ES-I3 (cell line): ENCODE measurements around the gene KRTAP9-9.
"Not testable (repeated sequence)": the region's sequence is repeated elsewhere in the genome, so short reads cannot be mapped to it uniquely, and the experiment has no call there.

ENCODE experiments used
- H3K36me3 ChIP-seq: 2 replicates; pipeline ENCODE4 v1.6.1; 2013; ENCODE audit warnings: mild to moderate bottlenecking, low read length, control low read depth, moderate library complexity; ENCODE audit not compliant: insufficient read depth
- H3K4me1 ChIP-seq: 2 replicates; pipeline ENCODE4 v1.6.1; 2013; ENCODE audit warnings: mild to moderate bottlenecking, control low read depth, low read length; ENCODE audit not compliant: insufficient read depth
- H3K9ac ChIP-seq: 2 replicates; pipeline ENCODE4 v1.6.1; 2013; ENCODE audit warnings: low read depth, mild to moderate bottlenecking, low read length, moderate library complexity
- H3K9me3 ChIP-seq: 2 replicates; pipeline ENCODE4 v1.6.1; 2013; ENCODE audit warnings: mild to moderate bottlenecking, low read length, moderate library complexity; ENCODE audit not compliant: control insufficient read depth, insufficient read depth

The KRTAP9-9 gene

DNA sequence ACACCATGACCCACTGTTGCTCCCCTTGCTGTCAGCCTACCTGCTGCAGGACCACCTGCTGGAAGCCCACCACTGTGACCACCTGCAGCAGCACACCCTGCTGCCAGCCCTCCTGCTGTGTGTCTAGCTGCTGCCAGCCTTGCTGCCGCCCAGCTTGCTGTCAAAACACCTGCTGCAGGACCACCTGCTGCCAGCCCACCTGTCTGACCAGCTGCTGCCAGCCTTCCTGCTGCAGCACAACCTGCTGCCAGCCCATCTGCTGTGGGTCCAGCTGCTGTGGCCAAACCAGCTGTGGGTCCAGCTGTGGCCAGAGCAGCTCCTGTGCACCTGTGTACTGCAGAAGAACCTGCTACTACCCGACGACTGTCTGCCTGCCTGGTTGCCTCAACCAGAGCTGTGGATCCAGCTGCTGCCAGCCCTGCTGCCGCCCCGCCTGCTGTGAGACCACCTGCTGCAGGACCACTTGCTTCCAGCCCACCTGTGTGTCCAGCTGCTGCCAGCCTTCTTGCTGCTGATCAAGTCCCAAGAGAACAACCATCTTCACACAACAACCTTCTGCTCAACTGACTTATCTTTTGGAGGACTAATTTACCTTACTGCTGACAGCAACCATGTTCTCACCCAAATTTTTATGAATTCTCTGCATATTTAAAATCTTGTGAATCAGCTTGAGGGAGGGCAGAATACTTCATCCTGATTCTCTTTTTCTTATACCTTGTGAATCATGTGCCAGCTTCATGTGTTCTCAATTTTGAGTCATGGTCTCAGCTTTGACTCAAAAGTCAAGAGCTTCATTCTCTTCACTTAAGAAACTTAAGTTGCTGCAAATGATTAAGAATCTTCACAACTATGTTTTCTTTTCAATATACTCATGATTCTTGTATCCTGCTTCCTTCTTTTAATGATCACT is at the start of gene KRTAP9-9:
Gene KRTAP9-9 (plus strand): TSS at position 4 of the 910 bp plus-strand sequence.
- H3K36me3 ChIP-seq, H3K9me3 ChIP-seq, H3K4me1 ChIP-seq, H3K9ac ChIP-seq: not testable (repeated sequence)

DNA sequence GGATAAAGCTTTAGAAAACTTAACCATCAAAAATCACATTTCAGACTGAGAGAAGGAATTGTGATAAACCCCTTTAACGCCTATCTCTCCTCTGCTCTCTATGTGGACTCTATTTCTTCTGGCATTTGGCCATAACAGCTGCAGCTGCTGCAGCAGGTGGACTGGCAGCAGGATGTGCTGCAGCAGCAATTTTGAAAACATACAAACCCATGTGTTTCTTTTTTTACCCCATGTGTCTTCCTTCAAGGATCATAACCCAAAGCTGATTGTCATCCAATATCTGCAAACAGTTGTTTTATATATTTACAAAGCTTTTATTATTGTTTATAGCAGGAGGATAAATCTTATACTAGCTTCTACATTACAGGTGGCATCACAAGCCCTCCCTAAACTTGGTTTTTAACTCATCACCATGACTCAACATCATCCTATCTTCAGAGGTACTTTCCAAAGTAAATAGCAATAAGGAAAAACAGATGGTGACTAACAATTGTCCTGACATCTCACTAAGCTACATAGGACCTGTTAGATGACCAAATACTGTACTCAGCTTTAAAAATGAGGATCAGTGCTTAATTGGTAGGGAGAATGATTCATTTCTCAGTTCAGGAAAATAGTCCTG is 43.2 kb upstream of the KRTAP9-9 start:
- H3K9me3 ChIP-seq, result no peaks in the 10 kb centered on the region
- no peaks in the 10 kb centered on the region for H3K4me1 ChIP-seq
- H3K9ac ChIP-seq, result no peak overlapping the region
- H3K36me3 ChIP-seq, result no peaks in the 10 kb centered on the region

DNA sequence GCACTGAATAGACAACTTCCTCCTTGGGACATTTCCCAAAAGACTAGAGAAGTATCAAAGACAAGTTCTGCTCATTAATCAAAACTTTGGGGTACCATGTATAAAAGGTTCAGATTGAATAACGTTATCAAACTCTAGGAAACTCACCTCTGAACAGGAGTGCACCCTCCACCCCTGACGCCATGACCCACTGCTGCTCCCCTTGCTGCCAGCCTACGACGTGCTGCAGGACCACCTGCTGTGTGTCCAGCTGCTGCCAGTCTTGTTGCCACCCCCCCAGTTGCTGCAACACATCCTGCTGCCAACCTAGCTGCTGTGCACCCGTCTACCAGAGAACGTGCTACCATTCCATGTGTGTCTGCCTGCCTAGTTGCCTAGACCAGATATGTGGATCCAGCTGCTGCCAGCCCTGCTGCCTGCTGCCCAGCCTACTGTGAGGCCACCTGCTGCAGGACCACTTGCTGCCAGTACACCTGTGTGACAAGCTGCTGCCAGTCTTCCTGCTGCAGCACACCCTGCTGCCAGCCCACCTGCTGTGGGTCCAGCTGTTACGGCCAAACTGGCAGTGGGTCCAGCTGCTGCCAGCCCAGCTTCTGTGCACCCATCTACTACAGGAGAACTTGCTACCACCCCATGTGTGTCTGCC is 42.5 kb upstream of the KRTAP9-9 start:
- H3K9me3 ChIP-seq, result no peaks in the 10 kb centered on the region
- no peaks in the 10 kb centered on the region for H3K4me1 ChIP-seq
- no peak overlapping the region for H3K9ac ChIP-seq
- no peaks in the 10 kb centered on the region for H3K36me3 ChIP-seq

DNA sequence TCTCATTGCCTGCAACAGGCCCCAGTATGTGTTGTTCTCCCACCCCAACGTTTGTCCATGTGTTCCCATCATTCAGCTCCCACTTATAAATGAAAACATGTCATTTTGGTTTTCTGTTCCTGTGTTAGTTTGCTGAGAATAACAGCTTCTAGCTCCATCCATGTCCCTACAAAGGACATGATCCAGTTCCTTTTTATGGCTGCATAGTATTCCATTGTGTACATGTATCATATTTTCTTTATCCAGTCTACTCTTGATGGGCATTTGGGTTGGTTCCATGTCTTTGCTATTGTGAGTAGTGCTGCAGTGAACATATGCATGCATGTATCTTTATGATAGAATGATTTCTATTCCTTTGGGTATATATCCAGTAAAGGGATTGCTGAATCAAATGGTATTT is 39.5 kb upstream of the KRTAP9-9 start:
- Histone ChIP-seq H3K36me3 (no peaks in the 10 kb centered on the region), H3K4me1 (no peaks in the 10 kb centered on the region), H3K9ac (no peak overlapping the region), H3K9me3 (no peaks in the 10 kb centered on the region)

DNA sequence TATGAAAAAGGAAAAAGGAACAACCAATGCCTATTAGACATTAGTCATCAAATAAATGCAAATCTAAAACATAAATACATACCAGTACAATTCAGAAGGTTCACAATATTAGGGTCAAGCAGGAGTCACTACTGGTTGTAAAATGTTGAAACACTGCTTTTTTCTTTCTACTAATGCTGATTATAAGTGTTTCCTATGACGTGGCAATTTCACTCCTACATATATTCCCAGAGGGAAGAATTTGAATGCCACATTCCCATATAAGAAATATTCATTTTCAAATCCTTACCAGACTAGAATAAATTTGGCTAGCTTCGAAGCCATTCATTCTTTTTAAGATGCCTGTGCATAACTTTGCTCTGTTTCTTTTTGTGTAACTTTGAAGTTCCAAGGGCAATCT is 31.4 kb upstream of the KRTAP9-9 start:
- no peaks in the 10 kb centered on the region for H3K36me3 ChIP-seq
- H3K9me3 ChIP-seq, result no peaks in the 10 kb centered on the region
- no peak overlapping the region for H3K9ac ChIP-seq
- no peaks in the 10 kb centered on the region for H3K4me1 ChIP-seq

DNA sequence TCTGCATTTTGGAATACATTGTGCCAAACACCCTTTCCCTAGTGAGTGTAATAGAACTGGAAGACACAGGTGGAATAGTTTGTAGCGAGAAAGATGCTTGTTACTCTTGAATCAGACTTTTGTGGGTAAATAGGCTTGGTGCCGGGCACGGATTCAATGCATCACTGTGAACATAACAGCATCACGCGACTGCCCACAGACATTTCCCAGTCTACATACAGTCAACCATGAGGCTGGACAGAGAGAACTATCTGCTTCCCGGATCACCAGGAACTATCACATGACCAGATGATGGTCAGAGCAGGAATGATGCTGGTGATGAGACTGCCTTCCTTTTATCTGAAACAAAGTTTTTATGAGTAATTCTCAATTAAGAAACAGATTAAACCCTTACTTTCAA is 29.1 kb upstream of the KRTAP9-9 start:
- H3K9me3 ChIP-seq, result no peaks in the 10 kb centered on the region
- no peak overlapping the region for H3K9ac ChIP-seq
- no peaks in the 10 kb centered on the region for H3K4me1 ChIP-seq
- H3K36me3 ChIP-seq, result no peaks in the 10 kb centered on the region

DNA sequence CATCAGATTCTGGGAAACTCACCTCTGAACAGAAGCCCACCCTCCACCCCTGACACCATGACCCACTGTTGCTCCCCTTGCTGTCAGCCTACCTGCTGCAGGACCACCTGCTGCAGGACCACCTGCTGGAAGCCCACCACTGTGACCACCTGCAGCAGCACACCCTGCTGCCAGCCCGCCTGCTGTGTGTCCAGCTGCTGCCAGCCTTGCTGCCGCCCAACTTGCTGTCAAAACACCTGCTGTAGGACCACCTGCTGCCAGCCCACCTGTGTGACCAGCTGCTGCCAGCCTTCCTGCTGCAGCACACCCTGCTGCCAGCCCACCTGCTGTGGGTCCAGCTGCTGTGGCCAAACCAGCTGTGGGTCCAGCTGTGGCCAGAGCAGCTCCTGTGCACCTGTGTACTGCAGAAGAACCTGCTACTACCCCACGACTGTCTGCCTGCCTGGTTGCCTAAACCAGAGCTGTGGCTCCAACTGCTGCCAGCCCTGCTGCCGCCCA is 28.5 kb upstream of the KRTAP9-9 start, which contains the start of gene KRTAP9-2:
Gene KRTAP9-2 (plus strand): TSS at position 51 of the 498 bp plus-strand sequence. CDS start 7 bp downstream, at position 58.
- not testable (repeated sequence) for H3K36me3 ChIP-seq, H3K4me1 ChIP-seq, H3K9ac ChIP-seq, H3K9me3 ChIP-seq

DNA sequence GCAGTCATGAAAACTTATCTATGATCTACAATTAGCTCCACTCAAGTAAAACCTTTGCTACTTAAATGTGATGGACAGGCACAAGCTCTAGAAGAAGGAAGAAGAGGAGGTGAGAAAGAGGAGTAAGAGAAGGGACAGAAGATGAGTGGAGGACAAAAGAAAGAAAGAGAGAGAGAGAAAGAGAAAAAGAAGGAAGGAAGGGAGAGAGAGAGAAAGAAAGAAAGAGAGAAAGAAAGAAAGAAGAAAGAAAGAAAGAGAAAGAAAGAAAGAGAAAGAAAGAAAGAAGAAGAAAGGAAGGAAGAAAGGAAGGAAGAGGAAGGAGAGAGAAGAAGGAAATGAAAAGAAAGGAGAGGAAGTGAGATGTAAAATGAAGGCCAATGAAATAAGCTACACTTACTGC is 25.1 kb upstream of the KRTAP9-9 start:
- Histone ChIP-seq H3K9me3 (no peaks in the 10 kb centered on the region), H3K4me1 (no peaks in the 10 kb centered on the region), H3K9ac (no peak overlapping the region), H3K36me3 (no peaks in the 10 kb centered on the region)

DNA sequence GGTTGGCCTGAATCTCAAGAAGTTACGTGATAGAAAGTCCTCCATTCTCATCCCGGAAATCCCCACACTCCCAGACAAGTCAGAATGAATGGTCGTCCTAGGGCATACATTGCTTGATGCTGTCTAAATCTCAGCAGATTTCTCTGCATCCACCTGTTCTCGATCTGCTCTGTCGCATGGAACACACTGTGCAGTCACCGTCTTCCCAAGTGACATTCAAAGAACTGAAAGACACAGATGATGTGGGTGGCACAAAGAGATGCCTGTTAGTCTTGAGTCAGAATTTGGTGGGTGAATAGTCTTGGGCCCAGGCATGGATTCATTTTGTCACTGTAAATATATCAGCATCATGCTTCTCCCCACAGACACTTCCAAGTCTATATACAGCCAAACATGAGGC is 23.5 kb upstream of the KRTAP9-9 start:
- no peaks in the 10 kb centered on the region for H3K9me3 ChIP-seq
- no peak overlapping the region for H3K9ac ChIP-seq
- H3K36me3 ChIP-seq, result no peaks in the 10 kb centered on the region
- H3K4me1 ChIP-seq, result no peaks in the 10 kb centered on the region

DNA sequence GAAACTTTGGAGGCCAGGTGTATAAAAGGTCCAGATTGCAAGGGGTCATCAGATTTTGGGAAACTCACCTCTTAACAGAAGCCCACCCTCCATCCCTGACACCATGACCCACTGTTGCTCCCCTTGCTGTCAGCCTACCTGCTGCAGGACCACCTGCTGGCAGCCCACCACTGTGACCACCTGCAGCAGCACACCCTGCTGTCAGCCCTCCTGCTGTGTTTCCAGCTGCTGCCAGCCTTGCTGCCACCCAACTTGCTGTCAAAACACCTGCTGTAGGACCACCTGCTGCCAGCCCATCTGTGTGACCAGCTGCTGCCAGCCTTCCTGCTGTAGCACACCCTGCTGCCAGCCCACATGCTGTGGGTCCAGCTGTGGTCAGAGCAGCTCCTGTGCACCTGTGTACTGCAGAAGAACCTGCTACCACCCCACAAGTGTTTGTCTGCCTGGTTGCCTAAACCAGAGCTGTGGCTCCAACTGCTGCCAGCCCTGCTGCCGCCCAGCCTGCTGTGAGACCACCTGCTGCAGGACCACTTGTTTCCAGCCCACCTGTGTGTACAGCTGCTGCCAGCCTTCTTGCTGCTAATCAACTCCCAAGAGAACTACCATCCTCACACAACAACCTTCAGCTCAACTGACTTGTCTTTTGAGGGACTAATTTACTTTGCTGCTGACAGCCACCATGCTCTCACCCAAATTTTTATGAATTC is 22.6 kb upstream of the KRTAP9-9 start, which contains the start of gene KRTAP9-3:
Gene KRTAP9-3 (plus strand): TSS at position 51 of the 707 bp plus-strand sequence. CDS start 53 bp downstream, at position 104.
- H3K9ac ChIP-seq, H3K36me3 ChIP-seq, H3K4me1 ChIP-seq, H3K9me3 ChIP-seq: not testable (repeated sequence)

DNA sequence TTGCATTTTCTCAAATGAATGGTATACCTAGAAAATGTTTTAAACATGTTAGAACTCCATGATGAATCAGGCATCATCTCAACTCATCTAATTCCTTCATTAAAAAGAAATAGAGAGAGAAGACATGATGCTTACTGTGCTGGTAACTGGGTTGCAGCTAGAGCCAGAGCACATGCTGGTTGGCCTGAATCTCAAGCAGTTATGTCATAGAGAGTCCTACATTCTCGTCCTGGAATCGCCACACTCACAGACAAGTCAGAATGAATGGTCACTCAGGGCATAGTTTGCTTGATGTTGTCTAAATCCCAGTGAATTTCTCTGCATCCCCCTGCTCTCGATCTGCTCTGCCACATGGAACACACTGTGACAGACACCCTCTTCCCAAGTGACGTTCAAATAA is 18.1 kb upstream of the KRTAP9-9 start:
- H3K36me3 ChIP-seq, H3K9ac ChIP-seq: not testable (repeated sequence)

DNA sequence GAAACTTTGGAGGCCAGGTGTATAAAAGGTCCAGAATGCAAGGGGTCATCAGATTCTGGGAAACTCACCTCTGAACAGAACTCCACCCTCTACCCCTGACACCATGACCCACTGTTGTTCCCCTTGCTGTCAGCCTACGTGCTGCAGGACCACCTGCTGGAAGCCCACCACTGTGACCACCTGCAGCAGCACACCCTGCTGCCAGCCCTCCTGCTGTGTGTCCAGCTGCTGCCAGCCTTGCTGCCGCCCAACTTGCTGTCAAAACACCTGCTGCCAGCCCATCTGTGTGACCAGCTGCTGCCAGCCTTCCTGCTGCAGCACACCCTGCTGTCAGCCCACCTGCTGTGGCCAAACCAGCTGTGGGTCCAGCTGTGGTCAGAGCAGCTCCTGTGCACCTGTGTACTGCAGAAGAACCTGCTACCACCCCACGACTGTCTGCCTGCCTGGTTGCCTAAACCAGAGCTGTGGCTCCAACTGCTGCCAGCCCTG is 17.2 kb upstream of the KRTAP9-9 start, which contains the start of gene KRTAP9-8:
Gene KRTAP9-8 (plus strand): TSS at position 51 of the 489 bp plus-strand sequence. CDS start 53 bp downstream, at position 104.
- H3K9ac ChIP-seq, H3K9me3 ChIP-seq, H3K36me3 ChIP-seq, H3K4me1 ChIP-seq: not testable (repeated sequence)

More for the DNA sequence above, 18.1 kb upstream of the KRTAP9-9 start:
- not testable (repeated sequence) for H3K9me3 ChIP-seq, H3K4me1 ChIP-seq

DNA sequence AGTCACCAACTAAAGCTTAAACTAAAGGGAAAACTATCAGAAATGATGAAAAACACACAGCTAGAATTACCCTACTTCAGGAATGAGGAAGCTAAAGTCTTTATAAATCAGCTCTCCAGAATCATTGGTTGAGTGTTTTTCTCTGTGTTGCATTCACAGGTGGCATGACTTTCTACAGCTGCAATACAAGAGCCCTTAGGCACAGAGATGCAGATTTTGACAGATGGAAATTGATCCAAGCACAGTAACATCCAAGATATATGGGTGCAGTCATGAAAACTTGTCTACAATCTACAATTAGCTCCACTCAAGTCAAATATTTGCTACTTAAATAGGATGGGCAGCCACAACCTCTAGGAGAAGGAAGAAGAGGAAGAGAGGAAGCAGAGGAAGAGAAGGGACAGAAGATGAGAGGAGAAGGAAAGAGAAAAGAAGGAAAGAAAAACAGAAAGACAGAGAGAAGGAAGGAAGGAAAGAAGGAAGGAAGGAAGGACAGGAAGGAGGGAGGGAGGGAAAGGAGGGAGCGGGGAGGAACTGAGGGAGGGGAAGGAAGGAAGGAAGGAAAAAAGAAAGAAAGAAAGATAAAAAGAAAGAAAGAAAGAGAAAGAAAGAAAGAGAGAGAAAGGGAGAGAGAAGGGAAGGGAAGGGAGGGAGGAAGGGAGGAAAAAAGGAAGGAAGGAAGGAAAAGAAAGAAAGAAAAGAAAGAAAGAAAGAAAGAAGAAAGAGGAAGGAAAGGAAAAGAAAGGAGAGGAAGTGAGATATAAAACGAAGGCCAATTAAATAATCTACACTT is 8.0 kb upstream of the KRTAP9-9 start:
- H3K9me3 ChIP-seq, H3K36me3 ChIP-seq, H3K4me1 ChIP-seq, H3K9ac ChIP-seq: not testable (repeated sequence)
